ENCODE data around the gene MCRS1.

MCRS1 gene

DNA sequence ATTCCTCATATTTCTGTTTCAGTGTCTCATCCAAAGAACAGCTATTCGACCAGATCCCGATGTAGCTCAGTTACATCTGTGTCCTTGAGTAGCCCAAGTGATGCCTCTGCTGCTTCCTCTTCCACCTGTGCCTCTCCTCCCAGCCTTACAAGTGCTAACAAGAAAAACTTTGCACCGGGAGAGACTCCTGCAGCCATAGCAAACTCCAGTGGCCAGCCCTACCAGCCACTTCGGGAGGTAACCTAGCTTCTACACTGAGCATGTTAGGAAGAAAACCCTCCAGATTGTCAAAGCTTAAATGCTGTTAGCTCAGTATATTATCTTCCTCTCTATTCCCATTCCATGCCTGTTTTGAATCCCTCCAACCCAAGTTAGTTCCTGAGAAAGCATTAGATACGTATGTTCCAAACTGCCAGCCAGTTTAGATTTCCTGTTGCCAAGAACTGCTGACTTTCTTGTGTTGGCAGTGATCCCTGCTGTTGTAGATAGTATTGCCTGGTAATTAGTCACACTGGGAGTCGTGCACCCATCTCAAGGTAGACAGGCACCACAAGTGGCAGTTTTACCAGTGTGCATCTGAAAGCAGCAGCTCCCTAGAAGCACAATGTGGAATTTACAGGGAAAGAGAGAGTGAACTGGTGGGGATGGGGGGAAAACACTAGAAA lies 43.1 kb downstream of the MCRS1 start:
- in situ Hi-C loops (cut with MboI; ENCODE audit: low sequenced_read_pairs), result loop anchor here (25.0 kb wide), 1 partner anchor 162 kb away; the partner anchor contains the start of gene SPATS2

DNA sequence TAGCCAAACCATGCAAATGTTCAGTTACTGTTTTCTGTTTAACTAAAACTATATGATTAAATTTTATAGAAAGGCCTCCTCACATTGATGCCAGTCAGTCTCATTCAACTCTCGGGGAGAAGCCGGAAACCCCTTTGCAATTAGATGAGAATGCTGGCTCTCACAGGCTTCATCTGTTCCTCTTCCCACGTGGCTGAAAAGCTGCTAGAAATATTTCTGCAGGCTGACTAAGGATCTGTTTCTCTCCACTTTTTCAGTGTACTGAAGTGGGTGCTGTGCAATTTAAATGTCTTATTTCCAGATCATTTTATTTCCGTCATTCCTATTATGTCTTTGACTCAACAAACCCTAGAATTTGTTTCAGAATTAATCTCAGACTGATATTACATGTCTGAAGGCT lies 46.6 kb downstream of the MCRS1 start:
- in situ Hi-C loops (cut with MboI; ENCODE audit: low sequenced_read_pairs), result loop anchor here (25.0 kb wide), 1 partner anchor 159 kb away; the partner anchor contains the start of gene SPATS2

DNA sequence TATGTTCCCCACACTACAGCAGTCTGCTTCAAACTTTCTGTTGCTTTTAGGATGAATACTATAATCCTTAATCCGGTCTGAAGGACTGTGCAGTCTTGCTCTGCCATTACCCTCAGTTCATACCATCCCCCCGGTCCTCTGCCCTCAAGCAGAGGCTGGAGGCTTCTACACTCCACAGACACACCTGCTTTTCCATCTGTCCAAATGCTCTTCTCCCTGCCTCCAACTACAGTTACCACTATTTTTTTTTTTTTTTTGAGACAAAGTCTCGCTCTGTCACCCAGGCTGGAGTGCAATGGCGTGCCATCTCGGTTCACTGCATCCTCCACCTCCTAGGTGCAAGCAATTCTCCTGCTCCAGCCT lies 48.4 kb downstream of the MCRS1 start:
- in situ Hi-C loops (cut with MboI; ENCODE audit: low sequenced_read_pairs), result loop anchor here (25.0 kb wide), 1 partner anchor 157 kb away; the partner anchor contains the start of gene SPATS2

DNA sequence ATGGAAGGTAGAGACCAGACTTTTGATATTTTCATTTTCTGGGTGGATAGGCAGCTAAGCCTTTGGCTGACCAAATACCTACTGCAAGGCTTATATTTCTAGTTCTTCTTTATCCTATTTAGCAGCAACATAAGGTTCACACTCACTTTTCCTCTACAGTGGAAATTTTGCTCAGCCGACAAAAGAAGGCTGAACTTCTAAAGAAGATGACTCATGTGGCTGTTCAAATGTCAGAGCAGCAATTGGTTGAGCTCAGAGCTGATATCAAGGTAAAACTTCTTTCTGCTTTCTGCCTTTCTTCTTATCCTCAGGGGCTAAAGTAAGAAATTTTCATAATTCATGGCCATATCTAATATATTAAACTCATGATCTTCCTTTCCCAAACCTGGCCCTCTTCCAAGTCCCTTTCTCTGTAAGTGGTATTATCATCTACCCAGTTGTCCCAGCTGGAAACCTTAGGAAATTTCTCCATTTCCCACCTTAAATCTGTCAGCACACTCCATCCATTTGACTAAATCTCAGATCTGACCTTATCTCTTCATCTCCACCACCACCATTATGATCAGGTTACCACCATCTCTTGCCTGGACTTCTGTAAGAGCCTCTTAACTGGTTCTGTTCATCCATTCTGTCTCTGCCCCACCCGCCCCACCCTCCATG lies 48.9 kb downstream of the MCRS1 start:
- in situ Hi-C loops (cut with MboI; ENCODE audit: low sequenced_read_pairs), result loop anchor here (25.0 kb wide), 1 partner anchor 157 kb away; the partner anchor contains the start of gene SPATS2

DNA sequence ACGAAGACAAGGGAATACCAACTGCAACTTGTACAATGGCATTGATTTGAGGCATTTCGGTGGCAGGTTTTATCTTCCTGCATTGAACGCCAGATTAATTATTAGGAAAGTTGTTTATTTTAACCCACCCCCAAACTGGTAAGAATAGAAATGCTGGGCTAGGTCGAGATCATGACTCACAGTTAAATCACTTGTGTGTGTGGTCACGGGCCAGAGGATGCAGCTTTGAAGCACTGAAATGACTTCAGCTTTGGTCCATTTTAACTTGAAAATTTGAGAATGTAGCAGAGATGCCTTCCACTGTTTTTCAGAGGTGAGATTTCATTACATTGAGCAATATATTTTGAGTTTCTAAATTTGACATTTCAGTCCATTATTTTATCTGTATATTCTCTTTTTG lies 52.7 kb downstream of the MCRS1 start:
- in situ Hi-C loops (cut with MboI; ENCODE audit: low sequenced_read_pairs), result loop anchor here (25.0 kb wide), 1 partner anchor 153 kb away; the partner anchor contains the start of gene SPATS2

DNA sequence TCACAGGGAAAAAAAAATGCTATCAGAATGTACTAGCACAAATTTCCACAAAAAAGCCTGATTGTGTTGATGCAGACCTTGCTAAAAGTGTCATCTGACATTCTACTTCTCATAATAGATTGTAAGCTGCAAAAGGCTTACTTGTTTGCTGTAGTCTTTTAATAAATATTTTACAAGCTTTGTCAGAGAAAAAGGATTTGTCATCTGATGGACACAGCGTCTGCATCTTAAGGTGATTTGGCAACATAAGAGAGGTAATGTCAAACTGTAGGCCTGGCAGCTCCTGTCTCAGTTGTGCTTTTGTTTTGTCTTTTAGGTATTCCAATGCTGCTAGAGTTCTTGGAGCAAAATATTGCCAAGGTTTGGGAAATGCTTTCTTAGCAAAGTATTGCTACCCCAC lies 55.4 kb downstream of the MCRS1 start:
- in situ Hi-C loops (cut with MboI; ENCODE audit: low sequenced_read_pairs), result loop anchor here (25.0 kb wide), 1 partner anchor 150 kb away; the partner anchor contains the start of gene SPATS2

DNA sequence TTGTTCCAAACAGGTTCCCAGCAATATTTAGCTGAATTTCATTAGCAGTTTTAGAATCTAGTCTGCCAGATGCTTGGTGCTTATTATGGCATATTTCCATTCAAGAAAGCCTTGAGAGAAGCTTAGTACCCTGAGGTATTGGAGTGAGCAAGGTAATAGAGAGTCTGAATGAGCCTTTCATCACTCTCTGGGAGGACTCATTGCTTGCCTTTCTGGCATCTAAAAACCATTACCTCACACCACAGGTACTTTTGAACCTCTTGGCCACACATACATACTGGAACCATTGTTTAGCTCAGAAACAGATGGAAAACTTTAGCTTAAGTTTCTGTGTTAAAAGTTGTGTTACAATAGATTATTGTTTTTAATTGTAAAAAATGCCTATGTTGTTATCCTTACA lies 56.5 kb downstream of the MCRS1 start:
- in situ Hi-C loops (cut with MboI; ENCODE audit: low sequenced_read_pairs), result loop anchor here (25.0 kb wide), 1 partner anchor 149 kb away; the partner anchor contains the start of gene SPATS2

DNA sequence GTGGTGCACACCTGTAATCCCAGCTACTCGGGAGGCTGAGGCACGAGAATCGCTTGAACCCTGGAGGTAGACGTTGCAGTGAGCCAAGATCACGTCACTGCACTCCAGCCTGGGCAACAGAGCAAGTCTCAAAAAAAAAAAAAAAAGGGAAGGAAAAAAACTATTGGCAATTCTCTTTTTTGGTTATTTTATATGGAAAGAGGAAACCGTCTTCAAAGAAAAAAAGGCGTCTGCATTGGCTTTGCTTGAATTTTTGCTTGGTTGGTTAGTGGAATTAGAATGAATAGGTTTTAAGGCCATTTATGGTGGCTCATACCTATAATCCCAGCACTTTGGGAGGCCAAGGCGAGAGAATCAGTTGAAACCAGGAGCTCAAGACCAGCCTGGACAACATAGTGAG lies 58.3 kb downstream of the MCRS1 start:
- in situ Hi-C loops (cut with MboI; ENCODE audit: low sequenced_read_pairs), result loop anchor here (25.0 kb wide), 1 partner anchor 147 kb away; the partner anchor contains the start of gene SPATS2
